ENCODE results near the gene ADAP1. TPM values are rescaled to one million over a fixed set of nuclear protein-coding genes. Genes with fewer than 3 reads are reported as not detected.

ADAP1 gene
- total and polyA plus RNA-seq, 2 of the 13 experiments (the other 11 are each of a cell fraction or from before 2014, with no cell fraction given): 10.5 to 24.6 TPM

GRCh38 chr7:945556-946255 is 8.8 kb downstream of the ADAP1 start (continued):
- TF ChIP-seq ZFP91 (CRISPR knock-in tag; IDR thresholded peaks at IDR 0.05; ENCODE audit: borderline replicate concordance): peak; percentile 67; the same call in 1 of the 2 replicates
- TF ChIP-seq HBP1 (CRISPR knock-in tag; IDR thresholded peaks at IDR 0.05; ENCODE audit: low read depth): no peak
- 0 out of 2 replicates have a peak, but pooled peaks have one; percentile 22 for TF ChIP-seq SKIL (CRISPR knock-in tag; IDR thresholded peaks at IDR 0.05; ENCODE audit: borderline replicate concordance)
- TF ChIP-seq HOXA3 (CRISPR knock-in tag; IDR thresholded peaks at IDR 0.05): peak; percentile 39; the same call in 1 of the 2 replicates
- peak; percentile 49 for TF ChIP-seq ZBTB38 (CRISPR knock-in tag; IDR thresholded peaks at IDR 0.05)
- no peak for TF ChIP-seq ZBTB3 (CRISPR knock-in tag; IDR thresholded peaks at IDR 0.05; ENCODE audit: borderline replicate concordance, low read depth)
- peak; percentile 29; the same call in 1 of the 2 replicates for TF ChIP-seq ZHX1 (CRISPR knock-in tag; IDR thresholded peaks at IDR 0.05; ENCODE audit: low read depth)
- no peak for TF ChIP-seq NR2F6 (IDR thresholded peaks at IDR 0.05)
- peak; percentile 67; the same call in 1 of the 2 replicates for TF ChIP-seq NR2F6 (CRISPR knock-in tag; IDR thresholded peaks at IDR 0.05)
- TF ChIP-seq TBX2 (CRISPR knock-in tag; IDR thresholded peaks at IDR 0.05; ENCODE audit: borderline replicate concordance): peak; percentile 69; the same call in 1 of the 2 replicates
- peak; percentile 68 for TF ChIP-seq RBFOX2 (IDR thresholded peaks at IDR 0.05; ENCODE audit: low read depth, low read length)
- peak; percentile 48; the same call in 1 of the 2 replicates for TF ChIP-seq ZBTB7A (CRISPR knock-in tag; IDR thresholded peaks at IDR 0.05)
- 0 out of 2 replicates have a peak, but pooled peaks have one; percentile 32 for TF ChIP-seq SP5 (CRISPR knock-in tag; IDR thresholded peaks at IDR 0.05; ENCODE audit: borderline replicate concordance, low read depth)
- peak; percentile 77 for TF ChIP-seq ZBTB33 (CRISPR knock-in tag; IDR thresholded peaks at IDR 0.05)
- TF ChIP-seq ZNF768 (CRISPR knock-in tag; IDR thresholded peaks at IDR 0.05): peak; percentile 87
